SJSA1 (cell line): ENCODE results near the gene FAM107B. TPM values are rescaled to one million over a fixed set of nuclear protein-coding genes. Genes with fewer than 3 reads are reported as not detected.

Source experiments
- DNase-seq, 2 experiments: peaks; one replicate each; pipeline ENCODE4 v3.0.0-alpha.2; 2015 to 2020; ENCODE audit warnings: low spot score in 2 of 2, low read depth in 1 of 2
- H3K27ac ChIP-seq: fragments of 250-450 bp; sonication (Bioruptor Pico); 2 replicates; pipeline ENCODE4 v1.5.1; 2020; ENCODE audit warnings: mild to moderate bottlenecking, moderate library complexity
- H3K27me3 ChIP-seq: fragments of 250-450 bp; sonication (Bioruptor Pico); replicated peaks from 2 replicates; pipeline ENCODE4 v1.5.1; 2020; ENCODE audit warnings: mild to moderate bottlenecking, moderate library complexity
- H3K36me3 ChIP-seq: fragments of 250-450 bp; sonication (Bioruptor Pico); 2 replicates; pipeline ENCODE4 v1.5.1; 2020; ENCODE audit warnings: mild to moderate bottlenecking
- H3K4me1 ChIP-seq: fragments of 250-450 bp; sonication (Bioruptor Pico); replicated peaks from 2 replicates; pipeline ENCODE4 v1.6.1; 2021; ENCODE audit warnings: mild to moderate bottlenecking
- H3K4me3 ChIP-seq: fragments of 250-450 bp; sonication (Bioruptor Pico); 2 replicates; pipeline ENCODE4 v1.5.1; 2020; ENCODE audit warnings: mild to moderate bottlenecking
- H3K9me3 ChIP-seq: fragments of 250-450 bp; sonication (Bioruptor Pico); replicated peaks from 2 replicates; pipeline ENCODE4 v1.5.1; 2020; ENCODE audit warnings: mild to moderate bottlenecking
- total RNA-seq: library from RNA; depleted of rRNA; stranded (reverse); fragments of >200 nt; shearing (Covaris generic); gene quantifications from 2 replicates; pipeline ENCODE4 v1.2.3, GENCODE V29; 2014

The FAM107B gene
- total RNA-seq, 1 experiment from 2014 or later = 31.9 TPM

GRCh38 chr10:14560791-14561765, 213.6 kb downstream of the FAM107B start:
- Histone ChIP-seq H3K27me3 (no peaks in the 10 kb centered on the region), H3K27ac (no peak overlapping the region), H3K4me3 (no peak overlapping the region), H3K36me3 (peaks cover 4% of the 10 kb centered on the region; the same call in 1 of the 2 replicates), H3K9me3 (no peaks in the 10 kb centered on the region), H3K4me1 (peaks cover 21% of the 10 kb centered on the region)
- DNase-seq = no peak

GRCh38 chr10:14560274-14560673, 214.4 kb downstream of the FAM107B start:
- Histone ChIP-seq H3K4me3 (no peak overlapping the region), H3K27me3 (no peaks in the 10 kb centered on the region), H3K9me3 (no peaks in the 10 kb centered on the region), H3K4me1 (peaks cover 21% of the 10 kb centered on the region), H3K36me3 (no peaks in the 10 kb centered on the region; the same call in 1 of the 2 replicates), H3K27ac (no peak overlapping the region)
- peak; percentile 44 to 75 for DNase-seq

GRCh38 chr10:14558025-14558424, 216.7 kb downstream of the FAM107B start:
- no peak for DNase-seq
- Histone ChIP-seq H3K4me3 (no peak overlapping the region), H3K4me1 (peaks cover 36% of the 10 kb centered on the region), H3K27me3 (no peaks in the 10 kb centered on the region), H3K27ac (no peak overlapping the region), H3K9me3 (no peaks in the 10 kb centered on the region), H3K36me3 (no peaks in the 10 kb centered on the region)

- H3K36me3 ChIP-seq = no peaks in the 10 kb centered on the region
- no peak overlapping the region for H3K4me3 ChIP-seq
- H3K9me3 ChIP-seq = no peaks in the 10 kb centered on the region
- peaks cover 36% of the 10 kb centered on the region for H3K4me1 ChIP-seq
- DNase-seq = no peak
- no peaks in the 10 kb centered on the region for H3K27me3 ChIP-seq
- no peak overlapping the region for H3K27ac ChIP-seq
Observed at GRCh38 chr10:14557567-14557966, 217.1 kb downstream of the FAM107B start.

GRCh38 chr10:14556285-14556956, 218.3 kb downstream of the FAM107B start:
- Histone ChIP-seq H3K36me3 (no peaks in the 10 kb centered on the region), H3K27me3 (no peaks in the 10 kb centered on the region), H3K4me1 (peaks cover 28% of the 10 kb centered on the region), H3K27ac (no peak overlapping the region), H3K4me3 (no peak overlapping the region), H3K9me3 (no peaks in the 10 kb centered on the region)
- DNase-seq = no peak

GRCh38 chr10:14555807-14556206, 218.9 kb downstream of the FAM107B start:
- Histone ChIP-seq H3K36me3 (no peaks in the 10 kb centered on the region), H3K27ac (no peak overlapping the region), H3K27me3 (no peaks in the 10 kb centered on the region), H3K9me3 (no peaks in the 10 kb centered on the region), H3K4me3 (no peak overlapping the region), H3K4me1 (peaks cover 23% of the 10 kb centered on the region)
- no peak for DNase-seq

GRCh38 chr10:14554491-14555205, 220.0 kb downstream of the FAM107B start:
- Histone ChIP-seq H3K36me3 (peaks cover 5% of the 10 kb centered on the region), H3K4me1 (peaks cover 17% of the 10 kb centered on the region), H3K27me3 (no peaks in the 10 kb centered on the region), H3K27ac (peak overlapping the region; percentile 28), H3K4me3 (no peak overlapping the region), H3K9me3 (no peaks in the 10 kb centered on the region)
- DNase-seq = no peak

GRCh38 chr10:14554091-14554490, 220.6 kb downstream of the FAM107B start:
- Histone ChIP-seq H3K27me3 (no peaks in the 10 kb centered on the region), H3K27ac (peak overlapping the region; percentile 28)

GRCh38 chr10:14553448-14553847, 221.2 kb downstream of the FAM107B start:
- H3K27ac ChIP-seq = no peak overlapping the region
- peaks cover 20% of the 10 kb centered on the region for H3K4me1 ChIP-seq
- no peaks in the 10 kb centered on the region for H3K9me3 ChIP-seq
- no peaks in the 10 kb centered on the region for H3K27me3 ChIP-seq
- DNase-seq = no peak
- peaks cover 5% of the 10 kb centered on the region for H3K36me3 ChIP-seq
- H3K4me3 ChIP-seq = no peak overlapping the region

More at GRCh38 chr10:14554091-14554490, 220.6 kb downstream of the FAM107B start:
- H3K4me3 ChIP-seq = no peak overlapping the region
- no peak for DNase-seq
- no peaks in the 10 kb centered on the region for H3K9me3 ChIP-seq
- H3K36me3 ChIP-seq = peaks cover 5% of the 10 kb centered on the region
- peaks cover 20% of the 10 kb centered on the region for H3K4me1 ChIP-seq

- no peak overlapping the region for H3K27ac ChIP-seq
Observed at GRCh38 chr10:14552015-14552414, 222.7 kb downstream of the FAM107B start.

GRCh38 chr10:14550471-14550981, 224.2 kb downstream of the FAM107B start:
- no peak for DNase-seq
- peaks cover 34% of the 10 kb centered on the region for H3K4me1 ChIP-seq
- no peak overlapping the region for H3K4me3 ChIP-seq
- H3K27ac ChIP-seq = no peak overlapping the region
- H3K27me3 ChIP-seq = no peaks in the 10 kb centered on the region
- H3K36me3 ChIP-seq = peaks cover 5% of the 10 kb centered on the region
- H3K9me3 ChIP-seq = no peaks in the 10 kb centered on the region

More at GRCh38 chr10:14552015-14552414, 222.7 kb downstream of the FAM107B start:
- DNase-seq = no peak
- Histone ChIP-seq H3K4me1 (peaks cover 20% of the 10 kb centered on the region), H3K36me3 (peaks cover 5% of the 10 kb centered on the region), H3K4me3 (no peak overlapping the region), H3K9me3 (no peaks in the 10 kb centered on the region), H3K27me3 (no peaks in the 10 kb centered on the region)

GRCh38 chr10:14549496-14549895, 225.2 kb downstream of the FAM107B start:
- Histone ChIP-seq H3K27ac (no peak overlapping the region), H3K4me3 (no peak overlapping the region), H3K4me1 (peaks cover 35% of the 10 kb centered on the region), H3K27me3 (no peaks in the 10 kb centered on the region), H3K36me3 (peaks cover 5% of the 10 kb centered on the region), H3K9me3 (no peaks in the 10 kb centered on the region)
- no peak for DNase-seq

GRCh38 chr10:14548970-14549369, 225.7 kb downstream of the FAM107B start:
- DNase-seq = no peak
- Histone ChIP-seq H3K36me3 (peaks cover 5% of the 10 kb centered on the region), H3K9me3 (no peaks in the 10 kb centered on the region), H3K4me3 (no peak overlapping the region), H3K27ac (no peak overlapping the region), H3K4me1 (peaks cover 29% of the 10 kb centered on the region), H3K27me3 (no peaks in the 10 kb centered on the region)
